ENCODE data around the gene MTLN.
"Not testable (repeated sequence)": the region's sequence is repeated elsewhere in the genome, so short reads cannot be mapped to it uniquely, and the experiment has no call there.

The MTLN gene, protein sequence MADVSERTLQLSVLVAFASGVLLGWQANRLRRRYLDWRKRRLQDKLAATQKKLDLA

DNA sequence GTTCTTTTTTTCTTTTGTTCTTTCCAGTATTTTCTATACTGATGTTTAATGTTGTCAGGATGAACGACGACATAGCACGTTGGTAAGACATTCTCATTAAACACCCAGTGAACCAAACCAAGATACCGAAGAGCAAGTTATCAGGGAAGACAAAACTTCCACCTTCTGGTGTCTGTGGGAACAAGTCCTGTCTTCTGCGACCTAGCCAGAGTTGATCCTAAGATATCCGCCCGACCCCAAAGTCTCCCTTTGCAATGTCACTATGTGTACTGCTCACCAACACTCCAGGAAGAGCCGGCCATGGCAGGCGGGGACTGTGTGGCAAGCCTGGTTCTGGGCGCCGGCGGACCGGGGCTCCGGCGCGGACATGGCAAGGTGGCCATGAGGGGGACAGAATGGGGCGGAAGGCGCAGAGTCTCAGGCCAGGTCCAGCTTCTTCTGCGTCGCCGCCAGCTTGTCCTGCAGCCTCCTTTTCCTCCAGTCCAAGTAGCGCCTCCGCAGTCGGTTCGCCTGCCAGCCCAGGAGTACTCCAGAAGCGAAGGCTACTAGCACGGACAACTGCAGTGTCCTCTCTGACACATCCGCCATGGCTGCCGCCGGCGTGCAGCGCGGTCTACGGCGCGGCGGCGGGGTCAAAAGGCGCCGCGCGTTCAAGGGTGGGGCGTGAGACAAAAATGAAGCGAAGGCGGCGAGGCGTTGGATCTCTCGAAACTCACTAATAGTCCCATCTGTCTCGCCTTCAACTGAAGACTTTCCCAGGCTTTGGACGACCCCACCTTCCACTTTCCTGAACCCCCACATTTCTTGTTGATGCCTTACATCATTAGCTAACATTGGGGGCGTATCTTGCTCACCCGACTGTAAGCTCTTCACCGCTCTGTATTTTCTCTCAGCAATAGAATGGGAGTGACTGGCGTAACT is at the start of gene MTLN:
MTLN (minus strand) TSS at position 610 of the 921 bp plus-strand sequence; CDS start at position 588, 22 bp downstream.
- peak within 1 kb of the TSS; percentile 73 for H3K27ac ChIP-seq
- TF ChIP-seq ZFX (IDR thresholded peaks at IDR 0.05; ENCODE audit: borderline replicate concordance), result no peak
- TF ChIP-seq, protein P1, sequence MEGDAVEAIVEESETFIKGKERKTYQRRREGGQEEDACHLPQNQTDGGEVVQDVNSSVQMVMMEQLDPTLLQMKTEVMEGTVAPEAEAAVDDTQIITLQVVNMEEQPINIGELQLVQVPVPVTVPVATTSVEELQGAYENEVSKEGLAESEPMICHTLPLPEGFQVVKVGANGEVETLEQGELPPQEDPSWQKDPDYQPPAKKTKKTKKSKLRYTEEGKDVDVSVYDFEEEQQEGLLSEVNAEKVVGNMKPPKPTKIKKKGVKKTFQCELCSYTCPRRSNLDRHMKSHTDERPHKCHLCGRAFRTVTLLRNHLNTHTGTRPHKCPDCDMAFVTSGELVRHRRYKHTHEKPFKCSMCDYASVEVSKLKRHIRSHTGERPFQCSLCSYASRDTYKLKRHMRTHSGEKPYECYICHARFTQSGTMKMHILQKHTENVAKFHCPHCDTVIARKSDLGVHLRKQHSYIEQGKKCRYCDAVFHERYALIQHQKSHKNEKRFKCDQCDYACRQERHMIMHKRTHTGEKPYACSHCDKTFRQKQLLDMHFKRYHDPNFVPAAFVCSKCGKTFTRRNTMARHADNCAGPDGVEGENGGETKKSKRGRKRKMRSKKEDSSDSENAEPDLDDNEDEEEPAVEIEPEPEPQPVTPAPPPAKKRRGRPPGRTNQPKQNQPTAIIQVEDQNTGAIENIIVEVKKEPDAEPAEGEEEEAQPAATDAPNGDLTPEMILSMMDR (IDR thresholded peaks at IDR 0.05), result no peak

DNA sequence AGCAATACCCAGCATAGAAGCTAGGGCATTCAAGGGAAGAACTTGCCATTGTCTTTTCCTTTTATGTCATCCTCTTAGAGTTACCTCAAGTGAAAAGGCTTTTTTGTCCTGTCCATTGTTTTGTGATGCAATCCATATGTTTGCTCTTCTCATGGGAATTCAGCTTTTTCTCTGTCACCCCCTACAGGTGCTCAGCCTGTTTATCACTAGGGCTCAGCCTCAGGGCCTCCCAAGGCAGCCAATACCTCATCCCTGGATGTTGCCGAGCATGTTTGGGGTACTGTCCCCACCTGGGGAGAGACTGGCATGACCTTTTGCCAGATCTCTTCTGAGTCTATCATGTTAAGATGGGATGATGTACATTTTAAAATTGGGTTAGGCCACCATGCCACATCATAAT is 49.6 kb upstream of the MTLN start:
- H3K27ac ChIP-seq, result not testable (repeated sequence)

DNA sequence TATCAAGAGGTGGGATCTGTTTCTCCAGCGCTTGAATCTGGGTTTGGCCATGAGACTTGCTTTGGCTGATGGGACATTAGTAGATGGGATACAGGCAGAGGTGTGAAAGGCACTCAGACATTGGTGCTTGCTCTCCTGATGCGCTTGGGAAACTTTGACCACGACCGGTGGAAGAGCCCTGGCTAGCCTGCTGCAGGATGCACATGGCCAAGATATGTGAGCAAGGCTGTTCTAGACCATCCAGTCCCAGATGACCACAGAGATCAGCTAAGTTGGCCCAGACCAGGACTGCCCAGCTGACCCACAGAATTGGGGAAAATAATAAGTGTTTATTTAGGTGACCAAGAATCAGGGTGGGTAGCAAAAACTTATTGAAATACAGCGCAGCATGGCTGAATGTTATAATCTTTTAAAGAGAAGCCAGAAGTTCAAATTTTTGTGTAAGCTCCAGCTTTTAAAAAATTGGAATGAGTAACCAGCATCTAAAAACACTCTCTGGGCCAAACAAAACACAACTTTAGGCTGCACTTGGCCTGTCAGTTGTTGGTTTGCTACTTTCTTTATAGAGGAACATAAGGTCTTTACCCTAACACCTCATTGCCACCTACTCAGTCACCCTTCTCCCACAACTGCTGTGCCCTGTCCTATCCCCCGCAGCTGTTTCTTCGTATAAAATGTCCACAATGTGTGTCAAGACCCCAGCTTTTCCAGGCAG is 35.9 kb upstream of the MTLN start:
- not testable (repeated sequence) for H3K27ac ChIP-seq

DNA sequence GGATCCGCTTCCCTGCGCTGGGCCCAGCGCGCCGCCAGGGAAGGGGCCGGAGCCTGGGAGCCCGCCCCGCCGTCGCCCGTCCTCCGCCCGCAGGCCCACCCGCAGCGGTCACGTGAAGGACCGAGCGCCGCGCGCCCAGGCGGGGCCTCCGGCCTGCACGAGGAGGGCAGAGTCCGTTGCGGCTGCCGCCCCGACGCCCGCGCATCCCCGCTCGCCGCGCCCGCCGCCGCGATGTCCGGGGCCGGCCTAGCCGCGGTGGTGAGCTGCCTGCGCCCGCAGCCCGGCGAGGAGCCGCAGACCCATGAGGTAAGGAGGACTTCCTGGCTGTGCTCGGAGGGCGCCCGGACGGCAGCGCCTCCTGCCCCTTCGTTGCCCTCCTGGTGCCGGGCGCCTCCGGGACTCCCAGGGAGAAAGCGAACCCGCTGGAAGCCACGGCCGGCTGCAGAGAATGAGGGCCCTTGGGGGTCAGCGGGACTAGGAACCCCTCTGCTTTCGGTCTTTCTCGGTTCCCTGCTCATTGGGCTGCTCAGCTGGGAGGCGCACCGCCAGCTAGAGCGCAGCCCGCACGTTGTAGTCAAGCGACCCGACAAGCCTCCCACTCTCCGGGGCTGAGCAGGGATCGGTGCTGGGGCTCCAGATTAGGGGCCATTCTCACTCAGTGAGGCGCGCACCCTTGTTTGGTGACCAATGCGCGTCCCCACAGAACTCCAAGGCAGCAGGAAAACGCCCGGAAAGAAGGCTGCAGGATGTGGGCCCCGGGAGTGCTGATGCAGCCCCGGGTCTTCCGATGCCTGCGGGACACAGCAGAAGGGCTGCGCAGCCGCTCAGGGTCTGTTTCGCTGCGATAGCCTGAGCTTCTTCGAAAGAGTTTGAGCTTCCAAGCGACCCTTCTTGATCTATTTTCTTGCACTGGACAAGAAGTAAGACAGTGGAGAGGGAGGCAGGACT is 33.4 kb upstream of the MTLN start:
- H3K27ac ChIP-seq, result not testable (repeated sequence)

DNA sequence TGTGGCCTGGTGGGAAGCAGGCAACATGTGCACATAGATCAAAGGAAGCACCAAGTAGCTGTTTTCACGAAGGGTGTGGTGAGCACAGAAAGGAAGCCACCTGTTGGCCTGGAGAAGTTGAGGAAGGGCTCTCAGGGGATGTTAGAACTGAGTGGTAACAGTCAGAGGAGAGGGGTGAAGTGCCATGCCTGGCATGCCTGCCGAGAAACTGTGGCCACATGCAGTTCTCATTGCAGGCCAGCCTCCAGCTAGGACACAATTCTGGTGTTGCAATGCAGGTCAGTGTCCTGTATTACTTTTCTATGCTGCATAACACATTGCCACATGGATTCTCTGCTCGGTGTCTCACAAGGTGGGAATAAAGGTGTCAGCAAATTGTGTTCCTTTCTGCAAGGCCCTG is 30.9 kb upstream of the MTLN start:
- H3K27ac ChIP-seq, result not testable (repeated sequence)

DNA sequence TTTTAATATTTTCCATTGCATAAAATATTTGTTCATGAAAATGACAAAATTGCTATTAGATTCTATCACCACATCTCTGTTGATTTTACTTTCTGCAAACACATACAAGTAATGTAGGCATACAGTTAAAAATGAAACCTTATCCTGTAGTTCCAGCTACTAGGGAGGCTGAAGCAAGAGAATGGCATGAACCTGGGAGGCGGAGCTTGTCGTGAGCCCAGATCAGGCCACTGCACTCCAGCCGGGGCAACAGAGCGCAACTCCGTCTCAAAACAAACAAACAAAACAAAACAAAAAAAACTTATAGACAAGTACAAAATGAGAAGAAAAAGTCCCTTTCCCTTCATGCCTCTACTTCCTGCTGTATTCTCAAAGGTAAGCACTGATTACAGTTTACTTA is 22.2 kb upstream of the MTLN start:
- H3K27ac ChIP-seq, result not testable (repeated sequence)

DNA sequence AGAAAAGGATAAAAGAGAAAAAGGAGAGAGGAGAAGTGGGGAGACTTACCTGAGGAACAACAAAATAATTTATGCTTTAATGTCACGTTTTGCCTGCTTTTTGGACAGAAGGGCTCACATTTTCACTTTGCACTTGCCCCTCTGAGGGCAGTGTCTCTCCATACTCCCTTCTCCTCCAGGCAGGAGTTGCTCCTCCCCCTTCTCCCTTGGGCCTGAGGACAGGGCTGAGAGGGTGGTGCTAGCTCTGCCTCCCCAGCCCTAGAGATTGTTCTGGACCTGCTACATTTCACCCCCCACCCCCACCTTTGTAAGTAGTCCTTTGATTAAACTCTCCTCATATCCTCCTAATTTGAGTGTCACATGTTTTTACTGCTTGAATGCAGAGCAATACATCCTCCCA is 17.5 kb upstream of the MTLN start:
- not testable (repeated sequence) for H3K27ac ChIP-seq

DNA sequence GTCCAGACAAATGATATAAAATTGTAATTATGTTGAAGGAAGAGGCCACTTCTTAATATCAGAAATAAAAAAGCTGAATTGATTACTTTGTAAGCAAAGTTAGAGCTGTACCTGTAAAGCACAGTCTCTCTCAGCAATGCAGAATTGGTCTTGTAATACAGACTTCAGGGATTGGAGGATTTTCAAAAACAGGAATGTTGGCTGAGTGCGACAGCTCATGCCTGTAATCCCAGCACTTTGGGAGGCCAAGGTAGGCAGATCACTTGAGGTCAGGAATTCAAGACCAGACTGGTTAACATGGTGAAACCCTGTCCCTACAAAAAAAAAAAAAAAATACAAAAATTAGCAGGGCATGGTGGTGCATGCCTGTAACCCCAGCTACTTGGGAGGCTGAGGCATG is 10.3 kb upstream of the MTLN start:
- not testable (repeated sequence) for H3K27ac ChIP-seq

DNA sequence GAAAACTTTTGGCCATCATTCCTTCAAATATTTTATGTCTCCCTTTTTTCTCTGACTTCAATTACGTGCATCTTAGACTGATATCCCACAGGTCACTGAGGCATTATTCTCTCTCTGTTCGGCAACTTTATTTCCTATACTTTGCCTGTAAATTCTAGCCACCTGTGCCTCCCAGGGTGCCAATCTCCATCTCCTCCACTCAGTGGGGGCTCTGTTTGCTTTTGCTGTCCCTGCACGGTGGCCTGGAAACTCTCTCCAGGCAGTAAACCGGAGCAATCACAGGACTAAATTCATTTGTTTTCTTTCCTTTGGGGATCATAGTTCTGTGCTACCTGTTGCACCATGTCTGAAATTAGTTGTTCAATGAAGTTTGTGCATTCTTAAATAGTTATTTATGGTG is 9.6 kb upstream of the MTLN start:
- no peak overlapping the region for H3K27ac ChIP-seq
- TF ChIP-seq ZFX (IDR thresholded peaks at IDR 0.05; ENCODE audit: borderline replicate concordance), result no peak
- TF ChIP-seq, protein P1 (IDR thresholded peaks at IDR 0.05), result no peak

DNA sequence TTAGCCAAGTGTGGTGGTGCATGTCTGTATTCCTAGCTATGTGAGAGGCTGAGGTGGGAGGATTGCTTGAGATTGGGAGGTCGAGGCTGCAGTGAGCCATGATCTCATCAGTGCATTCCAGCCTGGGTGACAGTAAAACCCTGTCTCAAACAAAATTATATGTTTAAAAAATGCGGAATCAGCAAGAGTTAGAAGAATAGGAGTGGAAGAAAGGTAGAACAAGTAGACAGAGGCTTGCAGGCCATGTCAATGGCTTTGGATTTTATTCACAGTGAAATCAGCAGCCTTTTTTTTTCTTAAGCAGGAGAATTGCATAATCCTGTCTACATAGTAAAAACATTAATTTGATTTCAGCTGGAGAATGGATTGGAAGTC is 7.8 kb upstream of the MTLN start:
- no peak overlapping the region for H3K27ac ChIP-seq
- no peak for TF ChIP-seq ZFX (IDR thresholded peaks at IDR 0.05; ENCODE audit: borderline replicate concordance)
- TF ChIP-seq, protein P1 (IDR thresholded peaks at IDR 0.05), result no peak
